GM18511 (cell line): ENCODE data around the gene WARS2.
"Not testable (repeated sequence)": the region's sequence is repeated elsewhere in the genome, so short reads cannot be mapped to it uniquely, and the experiment has no call there.

Experiments used
- ATAC-seq: cut with Tn5 transposase; IDR thresholded peaks from one replicate; pipeline ENCODE4 v1.9.1; 2021; ENCODE audit warnings: mild to moderate bottlenecking, moderate library complexity; ENCODE audit not compliant: unreplicated experiment

Gene WARS2

GRCh38 chr1:119140177-119141019 lies at the start of gene WARS2:
WARS2 (minus strand) TSS chr1:119140653; CDS start chr1:119140644, 9 bp downstream.
- ATAC-seq = peak; percentile 94

- no peak for ATAC-seq
These were observed 48.5 kb upstream of the WARS2 start for GRCh38 chr1:119188926-119189325.

- ATAC-seq = no peak
These were observed 47.0 kb upstream of the WARS2 start for GRCh38 chr1:119187416-119187815.

- no peak for ATAC-seq
These were observed 46.0 kb upstream of the WARS2 start for GRCh38 chr1:119186471-119186870.

- ATAC-seq = no peak
These were observed 44.5 kb upstream of the WARS2 start for GRCh38 chr1:119184972-119185371.

- ATAC-seq = no peak
These were observed 40.8 kb upstream of the WARS2 start for GRCh38 chr1:119181218-119181617.

GRCh38 chr1:119179051-119179450 lies 38.6 kb upstream of the WARS2 start:
- no peak for ATAC-seq

- not testable (repeated sequence) for ATAC-seq
These were observed 32.5 kb upstream of the WARS2 start for GRCh38 chr1:119172927-119173326.

GRCh38 chr1:119171381-119172010 lies 31.0 kb upstream of the WARS2 start:
- ATAC-seq = not testable (repeated sequence)

- no peak for ATAC-seq
These were observed 22.9 kb upstream of the WARS2 start for GRCh38 chr1:119163396-119163795.

GRCh38 chr1:119160866-119161265 lies 20.4 kb upstream of the WARS2 start:
- no peak for ATAC-seq

- no peak for ATAC-seq
These were observed 20.0 kb upstream of the WARS2 start for GRCh38 chr1:119160409-119160808.

- ATAC-seq = no peak
These were observed 19.5 kb upstream of the WARS2 start for GRCh38 chr1:119159966-119160365.

- no peak for ATAC-seq
These were observed 18.7 kb upstream of the WARS2 start for GRCh38 chr1:119159111-119159510.

- not testable (repeated sequence) for ATAC-seq
These were observed 16.3 kb upstream of the WARS2 start for GRCh38 chr1:119156761-119157160.

- ATAC-seq = not testable (repeated sequence)
These were observed 14.6 kb upstream of the WARS2 start for GRCh38 chr1:119155069-119155468.

- ATAC-seq = no peak
These were observed 9.7 kb upstream of the WARS2 start for GRCh38 chr1:119150150-119150549.

- ATAC-seq = no peak
These were observed 7.2 kb upstream of the WARS2 start for GRCh38 chr1:119147661-119148090.

- ATAC-seq = no peak
These were observed 6.0 kb upstream of the WARS2 start for GRCh38 chr1:119146466-119146865.

GRCh38 chr1:119144813-119145212 lies 4.4 kb upstream of the WARS2 start:
- no peak for ATAC-seq

GRCh38 chr1:119143706-119144105 lies 3.3 kb upstream of the WARS2 start:
- ATAC-seq = no peak

GRCh38 chr1:119141660-119142059 lies 1.2 kb upstream of the WARS2 start:
- ATAC-seq = no peak
